ENCODE data around the gene ACTA1. TPM values are rescaled to one million over a fixed set of nuclear protein-coding genes. Genes with fewer than 3 reads are reported as not detected.

The ACTA1 gene
- total and polyA plus RNA-seq, 9 donors: 2,334 to 11,725 (median 8,801) TPM

- Histone ChIP-seq H3K9me3 (replicated peaks; ENCODE audit: control insufficient read depth, low read depth, low read length) (no peaks in the 10 kb centered on the region), H3K4me3 (ENCODE audit: low read length) (no peak overlapping the region), H3K4me1 (ENCODE audit: control insufficient read depth, insufficient read depth, low read length) (no peaks in the 10 kb centered on the region), H3K27ac (ENCODE audit: low read length) (no peak overlapping the region), H3K27me3 (ENCODE audit: control insufficient read depth, insufficient read depth, low read length) (no peaks in the 10 kb centered on the region), H3K36me3 (ENCODE audit: control insufficient read depth, insufficient read depth, low read length) (peaks cover 61% of the 10 kb centered on the region)
- 91% methylated on average over 6 of the region's 8 CpGs for WGBS (ENCODE audit: insufficient coverage)
- DNase-seq: no peak
These were observed 36.6 kb upstream of the ACTA1 start for GRCh38 chr1:229470406-229471043.

- WGBS (ENCODE audit: insufficient coverage): no CpG with 5 or more reads among the region's 1 CpG
- H3K27me3 ChIP-seq (ENCODE audit: control insufficient read depth, insufficient read depth, low read length): no peaks in the 10 kb centered on the region
- no peak for DNase-seq
- no peak overlapping the region for H3K27ac ChIP-seq (ENCODE audit: low read length)
- no peaks in the 10 kb centered on the region for H3K4me1 ChIP-seq (ENCODE audit: control insufficient read depth, insufficient read depth, low read length)
- H3K9me3 ChIP-seq (replicated peaks; ENCODE audit: control insufficient read depth, low read depth, low read length): no peaks in the 10 kb centered on the region
- H3K4me3 ChIP-seq (ENCODE audit: low read length): no peak overlapping the region
- H3K36me3 ChIP-seq (ENCODE audit: control insufficient read depth, insufficient read depth, low read length): peaks cover 54% of the 10 kb centered on the region
These were observed 33.0 kb upstream of the ACTA1 start for GRCh38 chr1:229466887-229467286.

- no peaks in the 10 kb centered on the region for H3K9me3 ChIP-seq (replicated peaks; ENCODE audit: control insufficient read depth, low read depth, low read length)
- DNase-seq: no peak
These were observed 30.8 kb upstream of the ACTA1 start for GRCh38 chr1:229464672-229465071.

GRCh38 chr1:229461032-229461668 is 27.3 kb upstream of the ACTA1 start:
- no peaks in the 10 kb centered on the region for H3K4me1 ChIP-seq (ENCODE audit: control insufficient read depth, insufficient read depth, low read length)
- H3K9me3 ChIP-seq (replicated peaks; ENCODE audit: control insufficient read depth, low read depth, low read length): no peaks in the 10 kb centered on the region
- WGBS (ENCODE audit: insufficient coverage): 100% methylated on average over 1 of the region's 7 CpGs
- no peaks in the 10 kb centered on the region for H3K27me3 ChIP-seq (ENCODE audit: control insufficient read depth, insufficient read depth, low read length)
- peaks cover 43% of the 10 kb centered on the region for H3K36me3 ChIP-seq (ENCODE audit: control insufficient read depth, insufficient read depth, low read length)
- no peak overlapping the region for H3K4me3 ChIP-seq (ENCODE audit: low read length)
- no peak for DNase-seq
- no peak overlapping the region for H3K27ac ChIP-seq (ENCODE audit: low read length)

More at GRCh38 chr1:229464672-229465071, 30.8 kb upstream of the ACTA1 start:
- no peak overlapping the region for H3K27ac ChIP-seq (ENCODE audit: low read length)
- H3K27me3 ChIP-seq (ENCODE audit: control insufficient read depth, insufficient read depth, low read length): no peaks in the 10 kb centered on the region
- WGBS (ENCODE audit: insufficient coverage): 100% methylated on average over 6 of the region's 8 CpGs
- peaks cover 55% of the 10 kb centered on the region for H3K36me3 ChIP-seq (ENCODE audit: control insufficient read depth, insufficient read depth, low read length)
- H3K4me3 ChIP-seq (ENCODE audit: low read length): no peak overlapping the region
- no peaks in the 10 kb centered on the region for H3K4me1 ChIP-seq (ENCODE audit: control insufficient read depth, insufficient read depth, low read length)

GRCh38 chr1:229459815-229460214 is 25.9 kb upstream of the ACTA1 start:
- DNase-seq: no peak
- Histone ChIP-seq H3K27ac (ENCODE audit: low read length) (no peak overlapping the region), H3K4me3 (ENCODE audit: low read length) (no peak overlapping the region), H3K9me3 (replicated peaks; ENCODE audit: control insufficient read depth, low read depth, low read length) (no peaks in the 10 kb centered on the region), H3K4me1 (ENCODE audit: control insufficient read depth, insufficient read depth, low read length) (no peaks in the 10 kb centered on the region), H3K36me3 (ENCODE audit: control insufficient read depth, insufficient read depth, low read length) (peaks cover 43% of the 10 kb centered on the region), H3K27me3 (ENCODE audit: control insufficient read depth, insufficient read depth, low read length) (no peaks in the 10 kb centered on the region)
- 89% methylated on average over 1 of the region's 3 CpGs for WGBS (ENCODE audit: insufficient coverage)

GRCh38 chr1:229457436-229457835 is 23.5 kb upstream of the ACTA1 start:
- no peak overlapping the region for H3K27ac ChIP-seq (ENCODE audit: low read length)
- no peak for DNase-seq
- no peaks in the 10 kb centered on the region for H3K27me3 ChIP-seq (ENCODE audit: control insufficient read depth, insufficient read depth, low read length)
- no peaks in the 10 kb centered on the region for H3K9me3 ChIP-seq (replicated peaks; ENCODE audit: control insufficient read depth, low read depth, low read length)
- H3K36me3 ChIP-seq (ENCODE audit: control insufficient read depth, insufficient read depth, low read length): peaks cover 27% of the 10 kb centered on the region
- no CpG with 5 or more reads among the region's 4 CpGs for WGBS (ENCODE audit: insufficient coverage)
- no peak overlapping the region for H3K4me3 ChIP-seq (ENCODE audit: low read length)
- H3K4me1 ChIP-seq (ENCODE audit: control insufficient read depth, insufficient read depth, low read length): no peaks in the 10 kb centered on the region

GRCh38 chr1:229456016-229456415 is 22.1 kb upstream of the ACTA1 start:
- H3K4me3 ChIP-seq (ENCODE audit: low read length): no peak overlapping the region
- H3K36me3 ChIP-seq (ENCODE audit: control insufficient read depth, insufficient read depth, low read length): peaks cover 28% of the 10 kb centered on the region
- H3K9me3 ChIP-seq (replicated peaks; ENCODE audit: control insufficient read depth, low read depth, low read length): no peaks in the 10 kb centered on the region
- no CpG with 5 or more reads among the region's 3 CpGs for WGBS (ENCODE audit: insufficient coverage)
- H3K4me1 ChIP-seq (ENCODE audit: control insufficient read depth, insufficient read depth, low read length): no peaks in the 10 kb centered on the region
- H3K27me3 ChIP-seq (ENCODE audit: control insufficient read depth, insufficient read depth, low read length): no peaks in the 10 kb centered on the region
- no peak for DNase-seq
- H3K27ac ChIP-seq (ENCODE audit: low read length): no peak overlapping the region

- no peaks in the 10 kb centered on the region for H3K27me3 ChIP-seq (ENCODE audit: control insufficient read depth, insufficient read depth, low read length)
- no peaks in the 10 kb centered on the region for H3K4me1 ChIP-seq (ENCODE audit: control insufficient read depth, insufficient read depth, low read length)
- no peak overlapping the region for H3K4me3 ChIP-seq (ENCODE audit: low read length)
- no peaks in the 10 kb centered on the region for H3K9me3 ChIP-seq (replicated peaks; ENCODE audit: control insufficient read depth, low read depth, low read length)
- H3K27ac ChIP-seq (ENCODE audit: low read length): no peak overlapping the region
- 100% methylated on average over 1 of the region's 4 CpGs for WGBS (ENCODE audit: insufficient coverage)
- DNase-seq: no peak
- H3K36me3 ChIP-seq (ENCODE audit: control insufficient read depth, insufficient read depth, low read length): peaks cover 15% of the 10 kb centered on the region
These were observed 20.2 kb upstream of the ACTA1 start for GRCh38 chr1:229454056-229454455.

GRCh38 chr1:229452956-229453801 is 19.3 kb upstream of the ACTA1 start:
- peak; percentile 41 for DNase-seq
- H3K36me3 ChIP-seq (ENCODE audit: control insufficient read depth, insufficient read depth, low read length): peaks cover 22% of the 10 kb centered on the region

GRCh38 chr1:229448845-229449244 is 15.0 kb upstream of the ACTA1 start:
- Histone ChIP-seq H3K27ac (ENCODE audit: low read length) (no peak overlapping the region), H3K4me3 (ENCODE audit: low read length) (no peak overlapping the region), H3K36me3 (ENCODE audit: control insufficient read depth, insufficient read depth, low read length) (peaks cover 33% of the 10 kb centered on the region), H3K4me1 (ENCODE audit: control insufficient read depth, insufficient read depth, low read length) (no peaks in the 10 kb centered on the region), H3K9me3 (replicated peaks; ENCODE audit: control insufficient read depth, low read depth, low read length) (no peaks in the 10 kb centered on the region), H3K27me3 (ENCODE audit: control insufficient read depth, insufficient read depth, low read length) (no peaks in the 10 kb centered on the region)
- no peak for DNase-seq
- WGBS (ENCODE audit: insufficient coverage): no CpG with 5 or more reads among the region's 2 CpGs

More at GRCh38 chr1:229452956-229453801, 19.3 kb upstream of the ACTA1 start:
- Histone ChIP-seq H3K27me3 (ENCODE audit: control insufficient read depth, insufficient read depth, low read length) (no peaks in the 10 kb centered on the region), H3K4me1 (ENCODE audit: control insufficient read depth, insufficient read depth, low read length) (no peaks in the 10 kb centered on the region), H3K9me3 (replicated peaks; ENCODE audit: control insufficient read depth, low read depth, low read length) (no peaks in the 10 kb centered on the region), H3K27ac (ENCODE audit: low read length) (no peak overlapping the region), H3K4me3 (ENCODE audit: low read length) (no peak overlapping the region)
- no CpG with 5 or more reads among the region's 5 CpGs for WGBS (ENCODE audit: insufficient coverage)

All from muscle of leg (tissue), 11 donors.